K562 (cell line): ENCODE results near the gene TUBB4B. TPM values are rescaled to one million over a fixed set of nuclear protein-coding genes. Genes with fewer than 3 reads are reported as not detected.

Experiments used
- CHD2 ChIP-seq: IDR thresholded peaks from 2 replicates; pipeline ENCODE4 v1.6.1; 2011; ENCODE audit warnings: low read depth, low read length
- ELK3 ChIP-seq: fragments of 450-650 bp; formaldehyde crosslinking; IDR thresholded peaks from 2 replicates; pipeline ENCODE4 v1.4.0; 2020; ENCODE audit warnings: mild to moderate bottlenecking
- EWSR1 ChIP-seq: fragments of 450-650 bp; IDR thresholded peaks from 2 replicates; pipeline ENCODE4 v1.6.1; 2018; ENCODE audit warnings: borderline replicate concordance, mild to moderate bottlenecking, low read depth, moderate library complexity; ENCODE audit not compliant: partially characterized antibody
- HLTF ChIP-seq: fragments of 450-650 bp; IDR thresholded peaks from 2 replicates; pipeline ENCODE4 v1.6.1; 2016
- HOXB6 ChIP-seq: fragments of 250-450 bp; sonication (Bioruptor Pico); IDR thresholded peaks from 2 replicates; pipeline ENCODE4 v1.5.1; 2022; ENCODE audit warnings: mild to moderate bottlenecking, borderline replicate concordance
- NR0B1 ChIP-seq: fragments of 450-650 bp; IDR thresholded peaks from one replicate; pipeline ENCODE4 v1.6.1; 2018; ENCODE audit warnings: mild to moderate bottlenecking, moderate library complexity; ENCODE audit not compliant: partially characterized antibody
- PRDM10 ChIP-seq: fragments of 450-650 bp; IDR thresholded peaks from 2 replicates; pipeline ENCODE4 v1.6.1; 2018; ENCODE audit not compliant: partially characterized antibody
- PTRF ChIP-seq: fragments of 450-650 bp; IDR thresholded peaks from 2 replicates; pipeline ENCODE4 v1.6.1; 2016; ENCODE audit warnings: mild to moderate bottlenecking, missing genetic modification characterization, missing compliant biosample characterization
- RBBP5 ChIP-seq: fragments of 200-600 bp; sonication (generic); IDR thresholded peaks from 2 replicates; pipeline ENCODE4 v1.6.1; 2012; ENCODE audit warnings: borderline replicate concordance, mild to moderate bottlenecking, low read length, control low read depth, inconsistent platforms; ENCODE audit not compliant: insufficient read depth, poor library complexity, severe bottlenecking
- TRIM25 ChIP-seq: fragments of 450-650 bp; IDR thresholded peaks from 2 replicates; pipeline ENCODE4 v1.7.0; 2016; ENCODE audit warnings: borderline replicate concordance
- U2AF1 ChIP-seq: fragments of 200-400 bp; formaldehyde crosslinking; optimal IDR thresholded peaks from 2 replicates; pipeline ENCODE3; 2017; ENCODE audit warnings: mild to moderate bottlenecking, low read depth, low read length, moderate library complexity
- VEZF1 ChIP-seq: fragments of 200-800 bp; sonication (Bioruptor generic); IDR thresholded peaks from 2 replicates; pipeline ENCODE4 v1.6.1; 2017; ENCODE audit warnings: missing genetic modification characterization, missing compliant biosample characterization
- ZFX ChIP-seq: sonication (generic); formaldehyde crosslinking; IDR thresholded peaks from 2 replicates; pipeline ENCODE4 v1.8.0; 2022; ENCODE audit warnings: mild to moderate bottlenecking, missing genetic modification reagents, moderate library complexity
- ZNF431 ChIP-seq: sonication (generic); formaldehyde crosslinking; IDR thresholded peaks from 2 replicates; pipeline ENCODE4 v1.8.0; 2022; ENCODE audit warnings: mild to moderate bottlenecking, missing genetic modification reagents
- ZNF444 ChIP-seq: fragments of 250-450 bp; sonication (Bioruptor Pico); IDR thresholded peaks from 2 replicates; pipeline ENCODE4 v1.4.0; 2020; ENCODE audit warnings: mild to moderate bottlenecking, moderate library complexity
- ZNF785 ChIP-seq: fragments of 250-450 bp; sonication (Bioruptor Pico); IDR thresholded peaks from 2 replicates; pipeline ENCODE4 v1.4.0; 2020; ENCODE audit warnings: mild to moderate bottlenecking
- ZNF79 ChIP-seq: fragments of 250-450 bp; sonication (Bioruptor Pico); IDR thresholded peaks from 2 replicates; pipeline ENCODE4 v1.4.0; 2020; ENCODE audit warnings: low read depth, mild to moderate bottlenecking, moderate library complexity
- polyA plus RNA-seq, 8 experiments: library from polyadenylated mRNA; depleted of rRNA in 4 of 8; stranded (reverse) in 5 of 8; unstranded in 3 of 8; fragments of >200 nt; fragmentation: Nextera tagmentation in 2 of 8; fragmentation: Illumina TruSeq in 1 of 8; extraction: Ambion mirVana in 2 of 8; extraction: Trizol in 1 of 8; gene quantifications; 2 replicates each; pipeline versions ENCODE4 v1.2.1 to v1.2.3, GENCODE V29; 2011 to 2014; ENCODE audit warnings: inconsistent platforms in 1 of 8, missing spikeins in 1 of 8
- total RNA-seq, 7 experiments: library from RNA; depleted of rRNA in 6 of 7; stranded (reverse); fragments of >200 nt in 6 of 7; fragmentation: Illumina TruSeq in 2 of 7; extraction: Trizol in 2 of 7; gene quantifications; 2 replicates each; pipeline versions ENCODE4 v1.2.1 to v1.2.3, GENCODE V29; 2011 to 2021; ENCODE audit warnings: low replicate concordance in 1 of 7

Gene TUBB4B
- total and polyA plus RNA-seq, 9 of the 15 experiments (the other 6 are each of a cell fraction or from before 2014, with no cell fraction given), result 24.1 to 443 (median 268) TPM

- TF ChIP-seq NR0B1 (no peak), HLTF (no peak), ELK3 (CRISPR knock-in tag) (no peak), PRDM10 (no peak), PTRF (no peak), ZNF79 (no peak), EWSR1 (no peak), VEZF1 (CRISPR knock-in tag) (no peak), CHD2 (no peak), U2AF1 (no peak), ZNF785 (CRISPR knock-in tag) (no peak), ZNF444 (CRISPR knock-in tag) (no peak), ZFX (CRISPR knock-in tag) (no peak; the same call in none of the 2 replicates), TRIM25 (no peak), HOXB6 (CRISPR knock-in tag) (no peak), ZNF431 (CRISPR knock-in tag) (no peak; the same call in 1 of the 2 replicates), RBBP5 (no peak)
Observed at GRCh38 chr9:137243626-137244485, 2.8 kb downstream of the TUBB4B start (continued).
